B cell (primary cell): ENCODE data around the gene ONECUT3.

Experiments
- CTCF ChIP-seq: fragments of 200-600 bp; IDR thresholded peaks from one replicate; pipeline ENCODE4 v1.8.0; 2022; ENCODE audit warnings: antibody characterized with exemption, mild to moderate bottlenecking
- EZH2 ChIP-seq: IDR thresholded peaks from 2 replicates; pipeline ENCODE4 v1.6.1; 2012; ENCODE audit warnings: borderline replicate concordance, low read depth, mild to moderate bottlenecking, moderate library complexity, low read length; ENCODE audit not compliant: insufficient read depth, poor library complexity, severe bottlenecking

GRCh38 chr19:1794424-1795172, 41.3 kb downstream of the ONECUT3 start:
- TF ChIP-seq EZH2 = no peak
- TF ChIP-seq CTCF = no peak
